Measurements from ENCODE around the gene OXNAD1.
"Not testable (repeated sequence)": the region's sequence is repeated elsewhere in the genome, so short reads cannot be mapped to it uniquely, and the experiment has no call there.

OXNAD1 gene

GRCh38 chr3:16305111-16305541, 40.1 kb downstream of the OXNAD1 start:
- no peak for DNase-seq
- H3K27ac ChIP-seq = no peak overlapping the region

DNA sequence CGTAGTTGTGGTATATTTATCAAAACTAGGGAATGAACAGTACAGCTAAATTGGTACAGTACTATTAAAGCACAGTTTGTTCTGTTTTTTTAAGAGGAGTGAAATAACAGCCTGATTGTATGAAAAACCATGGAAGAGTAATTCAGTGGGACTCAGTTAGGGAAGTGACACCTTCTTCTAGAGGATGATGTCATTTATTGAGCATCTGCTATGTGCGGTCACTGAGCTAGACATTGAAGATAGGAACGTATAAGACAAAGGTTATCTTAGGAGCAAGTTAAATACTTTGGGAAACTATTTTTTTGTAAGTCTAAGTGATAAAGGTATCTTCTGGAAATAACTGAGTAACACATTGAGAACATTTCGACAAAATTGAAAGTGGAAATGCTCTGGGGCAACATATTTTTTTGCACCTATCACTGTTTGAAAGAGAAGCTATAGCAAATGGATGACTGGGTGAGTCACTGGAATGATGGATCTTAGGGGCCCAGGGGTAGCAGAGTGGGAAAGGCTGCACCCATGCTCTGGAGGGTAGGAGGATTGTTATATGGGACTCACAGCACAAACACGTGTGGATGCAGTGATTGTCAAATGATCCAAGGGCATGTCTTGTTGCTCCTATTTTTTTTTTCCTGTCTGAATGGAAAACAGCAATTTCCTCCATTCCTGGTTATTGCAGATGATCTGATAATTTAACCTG, 43.0 kb downstream of the OXNAD1 start:
- no peak for DNase-seq
- no peak for TF ChIP-seq CTCF (IDR thresholded peaks at IDR 0.05)
- Histone ChIP-seq H3K27ac (no peak overlapping the region), H3K4me1 (peaks cover 0 to 5% (median 0%) of the 10 kb centered on the region in 4 donors), H3K36me3 (peaks cover 0 to 37% (median 8%) of the 10 kb centered on the region in 3 donors), H3K4me3 (no peak overlapping the region), H3K27me3 (no peaks in the 10 kb centered on the region), H3K9me3 (no peaks in the 10 kb centered on the region)
- intact Hi-C loops (cut with DNase I; ENCODE audit: low total_unique reads) = no loop called here

More at GRCh38 chr3:16305111-16305541, 40.1 kb downstream of the OXNAD1 start:
- TF ChIP-seq CTCF (IDR thresholded peaks at IDR 0.05) = no peak
- peaks cover 0 to 46% (median 21%) of the 10 kb centered on the region in 3 donors for H3K36me3 ChIP-seq
- no peaks in the 10 kb centered on the region for H3K4me1 ChIP-seq
- H3K4me3 ChIP-seq = no peak overlapping the region
- no peaks in the 10 kb centered on the region for H3K9me3 ChIP-seq
- intact Hi-C loops (cut with DNase I; ENCODE audit: low total_unique reads) = no loop called here
- no peaks in the 10 kb centered on the region for H3K27me3 ChIP-seq

- DNase-seq = no peak
- Histone ChIP-seq H3K9me3 (no peaks in the 10 kb centered on the region), H3K27me3 (no peaks in the 10 kb centered on the region), H3K4me3 (no peak overlapping the region), H3K27ac (no peak overlapping the region), H3K36me3 (peaks cover 0 to 37% (median 11%) of the 10 kb centered on the region in 3 donors), H3K4me1 (peaks cover 0 to 5% (median 0%) of the 10 kb centered on the region in 4 donors)
- no peak for TF ChIP-seq CTCF (IDR thresholded peaks at IDR 0.05)
- intact Hi-C loops (cut with DNase I; ENCODE audit: low total_unique reads) = no loop called here
These were observed 43.7 kb downstream of the OXNAD1 start for GRCh38 chr3:16308727-16309126.

DNA sequence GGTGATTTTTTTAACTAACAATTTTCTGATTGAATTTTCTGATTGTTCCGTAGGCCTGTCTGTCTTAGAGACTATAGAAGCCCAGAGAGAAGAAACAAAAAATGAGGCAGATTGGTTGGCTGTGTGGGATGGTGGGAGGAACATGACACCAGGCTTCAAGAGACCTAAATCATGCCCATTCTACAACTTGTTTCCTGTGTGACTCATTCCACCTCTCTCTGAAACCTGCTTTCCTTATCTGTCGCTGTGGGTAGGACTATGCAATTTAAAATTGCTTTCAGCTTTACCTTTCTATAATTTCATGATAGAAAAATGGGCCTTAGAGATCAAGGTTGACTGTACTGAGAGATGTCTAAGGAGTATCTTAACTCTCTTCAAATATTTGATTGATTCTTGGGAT, 44.5 kb downstream of the OXNAD1 start:
- DNase-seq = no peak
- H3K4me1 ChIP-seq = peaks cover 0 to 5% (median 0%) of the 10 kb centered on the region in 4 donors
- no peak overlapping the region for H3K27ac ChIP-seq
- H3K27me3 ChIP-seq = no peaks in the 10 kb centered on the region
- no peaks in the 10 kb centered on the region for H3K9me3 ChIP-seq
- no peak overlapping the region for H3K4me3 ChIP-seq
- intact Hi-C loops (cut with DNase I; ENCODE audit: low total_unique reads) = no loop called here
- TF ChIP-seq CTCF (IDR thresholded peaks at IDR 0.05) = no peak
- peaks cover 3 to 35% (median 19%) of the 10 kb centered on the region in 3 donors for H3K36me3 ChIP-seq

GRCh38 chr3:16310486-16310885, 45.5 kb downstream of the OXNAD1 start:
- peaks cover 3 to 30% (median 28%) of the 10 kb centered on the region in 3 donors for H3K36me3 ChIP-seq
- H3K27me3 ChIP-seq; H3K4me3 ChIP-seq; H3K27ac ChIP-seq; H3K9me3 ChIP-seq; DNase-seq; intact Hi-C loops (cut with DNase I; ENCODE audit: low total_unique reads); H3K4me1 ChIP-seq: not testable (repeated sequence)

- Histone ChIP-seq H3K27ac (no peak overlapping the region), H3K4me3 (no peak overlapping the region), H3K36me3 (peaks cover 6 to 43% (median 40%) of the 10 kb centered on the region in 3 donors), H3K4me1 (peaks cover 0 to 5% (median 0%) of the 10 kb centered on the region in 4 donors), H3K27me3 (no peaks in the 10 kb centered on the region), H3K9me3 (no peaks in the 10 kb centered on the region)
- peak in 1 of 2 donors; percentile 54 for DNase-seq
- intact Hi-C loops (cut with DNase I; ENCODE audit: low total_unique reads) = no loop called here
- TF ChIP-seq CTCF (IDR thresholded peaks at IDR 0.05) = no peak
These were observed 47.0 kb downstream of the OXNAD1 start for GRCh38 chr3:16311960-16312451.

Data from tibial artery (tissue), 4 donors.